A673 (cell line): ENCODE measurements around the gene INTS11.

ENCODE experiments used
- EZH2 ChIP-seq: fragments of 200-600 bp; sonication (generic); IDR thresholded peaks from 2 replicates; pipeline ENCODE4 v1.6.1; 2017; ENCODE audit warnings: borderline replicate concordance, low read depth, mild to moderate bottlenecking, mixed read lengths, antibody characterized with exemption, low read length; ENCODE audit not compliant: poor library complexity, severe bottlenecking
- TF ChIP-seq, protein P1 (sequence below): fragments of 300-800, 200-600 bp; sonication (generic); conservative IDR thresholded peaks from 2 replicates; pipeline ENCODE4 v1.5.1; 2017; ENCODE audit warnings: low read depth, mild to moderate bottlenecking, antibody characterized with exemption, low read length, moderate library complexity, mixed read lengths

DNA sequence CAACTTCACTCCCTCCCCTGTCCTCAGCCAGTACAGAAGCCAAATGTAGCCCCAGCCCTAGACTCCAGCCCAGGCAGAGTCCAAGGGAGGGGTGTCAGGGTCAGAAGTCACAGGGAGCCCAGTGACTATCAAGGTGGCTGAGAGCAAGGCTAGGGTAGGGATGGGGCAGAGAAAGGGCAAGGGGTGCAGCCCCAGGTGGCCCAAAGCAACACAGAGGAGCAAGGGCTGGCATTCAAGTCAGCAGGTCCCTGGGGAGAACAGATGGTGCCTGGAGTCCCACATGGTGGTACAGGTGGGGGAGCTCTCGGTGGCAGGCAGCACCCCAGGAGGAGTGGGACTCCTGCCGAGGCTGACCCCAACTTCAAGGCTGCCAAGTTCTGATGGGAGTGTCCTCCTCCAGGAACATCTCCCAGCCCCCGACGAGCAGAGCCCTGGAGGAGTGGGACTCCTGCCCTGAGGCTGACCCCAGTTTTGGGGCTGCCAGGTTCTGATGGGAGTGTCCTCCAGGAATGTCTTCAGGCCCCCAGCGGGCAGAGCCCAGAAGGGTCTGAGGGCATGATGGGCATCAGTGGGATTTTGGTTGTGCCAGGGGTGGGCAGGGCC, 28.4 kb upstream of the INTS11 start:
- no peak for TF ChIP-seq EZH2
- TF ChIP-seq, protein P1, sequence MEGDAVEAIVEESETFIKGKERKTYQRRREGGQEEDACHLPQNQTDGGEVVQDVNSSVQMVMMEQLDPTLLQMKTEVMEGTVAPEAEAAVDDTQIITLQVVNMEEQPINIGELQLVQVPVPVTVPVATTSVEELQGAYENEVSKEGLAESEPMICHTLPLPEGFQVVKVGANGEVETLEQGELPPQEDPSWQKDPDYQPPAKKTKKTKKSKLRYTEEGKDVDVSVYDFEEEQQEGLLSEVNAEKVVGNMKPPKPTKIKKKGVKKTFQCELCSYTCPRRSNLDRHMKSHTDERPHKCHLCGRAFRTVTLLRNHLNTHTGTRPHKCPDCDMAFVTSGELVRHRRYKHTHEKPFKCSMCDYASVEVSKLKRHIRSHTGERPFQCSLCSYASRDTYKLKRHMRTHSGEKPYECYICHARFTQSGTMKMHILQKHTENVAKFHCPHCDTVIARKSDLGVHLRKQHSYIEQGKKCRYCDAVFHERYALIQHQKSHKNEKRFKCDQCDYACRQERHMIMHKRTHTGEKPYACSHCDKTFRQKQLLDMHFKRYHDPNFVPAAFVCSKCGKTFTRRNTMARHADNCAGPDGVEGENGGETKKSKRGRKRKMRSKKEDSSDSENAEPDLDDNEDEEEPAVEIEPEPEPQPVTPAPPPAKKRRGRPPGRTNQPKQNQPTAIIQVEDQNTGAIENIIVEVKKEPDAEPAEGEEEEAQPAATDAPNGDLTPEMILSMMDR, result no peak
